HG03575 (cell line): ENCODE data around the gene LILRA6.
"Not testable (repeated sequence)": the region's sequence is repeated elsewhere in the genome, so short reads cannot be mapped to it uniquely, and the experiment has no call there.

ENCODE experiments used
- ATAC-seq: cut with Tn5 transposase; IDR thresholded peaks from one replicate; pipeline ENCODE4 v1.9.1; 2021; ENCODE audit not compliant: unreplicated experiment, insufficient number of reproducible peaks, low FRiP score; ENCODE audit errors: extremely low read depth

LILRA6 gene

GRCh38 chr19:54271106-54271505 is 28.5 kb upstream of the LILRA6 start:
- no peak for ATAC-seq

GRCh38 chr19:54268936-54269335 is 26.3 kb upstream of the LILRA6 start:
- no peak for ATAC-seq

GRCh38 chr19:54266133-54266532 is 23.5 kb upstream of the LILRA6 start:
- no peak for ATAC-seq

GRCh38 chr19:54262470-54262869 is 19.9 kb upstream of the LILRA6 start:
- ATAC-seq: no peak

GRCh38 chr19:54262066-54262465 is 19.5 kb upstream of the LILRA6 start:
- ATAC-seq: no peak

GRCh38 chr19:54257116-54257480 is 14.5 kb upstream of the LILRA6 start, which contains the start of gene LILRB5:
Gene LILRB5, minus strand, starts transcription at chr19:54257273. Its CDS starts 80 bp downstream, at chr19:54257193.
- no peak for ATAC-seq

GRCh38 chr19:54256250-54257115 is 13.9 kb upstream of the LILRA6 start:
- no peak for ATAC-seq

- no peak for ATAC-seq
Measured at GRCh38 chr19:54255105-54255775, 12.7 kb upstream of the LILRA6 start.

GRCh38 chr19:54254195-54254906 is 11.8 kb upstream of the LILRA6 start:
- ATAC-seq: no peak

GRCh38 chr19:54253331-54254194 is 11.0 kb upstream of the LILRA6 start:
- ATAC-seq: no peak

GRCh38 chr19:54252845-54253244 is 10.3 kb upstream of the LILRA6 start:
- ATAC-seq: no peak

GRCh38 chr19:54252243-54252642 is 9.7 kb upstream of the LILRA6 start:
- ATAC-seq: no peak

- no peak for ATAC-seq
Measured at GRCh38 chr19:54248016-54248601, 5.5 kb upstream of the LILRA6 start.

- ATAC-seq: no peak
Measured at GRCh38 chr19:54247106-54247930, 4.7 kb upstream of the LILRA6 start.

- ATAC-seq: no peak
Measured at GRCh38 chr19:54245936-54246335, 3.3 kb upstream of the LILRA6 start.

GRCh38 chr19:54243809-54244208 is 1.2 kb upstream of the LILRA6 start:
- ATAC-seq: not testable (repeated sequence)

- not testable (repeated sequence) for ATAC-seq
Measured at GRCh38 chr19:54242234-54242633, 356 bp downstream of the LILRA6 start.
